IMR-90 (cell line): ENCODE data around the gene NAPSA. TPM values are rescaled to one million over a fixed set of nuclear protein-coding genes. Genes with fewer than 3 reads are reported as not detected.

Experiments used
- ATAC-seq: fragments of 200-7000 bp; cut with Tn5 transposase; 2 replicates; pipeline ENCODE4 v1.9.1; 2020; ENCODE audit warnings: low read depth, mild to moderate bottlenecking, moderate library complexity
- BruUV-seq: library from RNA; stranded (reverse); fragments of 400-500 nt; replicated peaks from 2 replicates; lab custom pipeline; 2021; lab: Mats Ljungman, UMichigan
- CTCF ChIA-PET: fragments of 300-600 bp; formaldehyde crosslinking; extraction: SDS; loops from one replicate; lab custom pipeline; 2021; ENCODE audit warnings: antibody characterized with exemption; lab: Yijun Ruan, JAX
- POLR2A ChIA-PET: fragments of 300-600 bp; sonication (Branson Sonifier 250); formaldehyde crosslinking; loops from one replicate; lab custom pipeline; 2022; ENCODE audit warnings: antibody characterized with exemption; ENCODE audit not compliant: unreplicated experiment; lab: Charles Lee
- DNase-seq: peaks from one replicate; pipeline ENCODE4 v3.0.0; 2013
- H2AFZ ChIP-seq: replicated peaks from 2 replicates; pipeline ENCODE3; 2013; ENCODE audit warnings: low read length, mild to moderate bottlenecking; ENCODE audit not compliant: poor library complexity
- H2AK5ac ChIP-seq: 2 replicates; pipeline ENCODE4 v1.6.1; 2013; ENCODE audit warnings: low read depth, low read length, inconsistent platforms
- H2AK9ac ChIP-seq: replicated peaks from 2 replicates; pipeline ENCODE3; 2013; ENCODE audit warnings: mild to moderate bottlenecking, low read depth, low read length, moderate library complexity; ENCODE audit not compliant: poor library complexity
- H2BK120ac ChIP-seq: 2 replicates; pipeline ENCODE4 v1.6.1; 2013; ENCODE audit warnings: low read depth, low read length, inconsistent platforms
- H2BK15ac ChIP-seq: 3 replicates; pipeline ENCODE4 v1.6.1; 2013; ENCODE audit warnings: low read depth, low read length, inconsistent platforms
- H2BK20ac ChIP-seq: 2 replicates; pipeline ENCODE4 v1.6.1; 2013; ENCODE audit warnings: low read depth, mild to moderate bottlenecking, inconsistent platforms, low read length, moderate library complexity
- H2BK5ac ChIP-seq: 2 replicates; pipeline ENCODE4 v1.6.1; 2013; ENCODE audit warnings: mild to moderate bottlenecking, low read depth, low read length, inconsistent platforms; ENCODE audit not compliant: poor library complexity, severe bottlenecking
- H3K14ac ChIP-seq: replicated peaks from 2 replicates; pipeline ENCODE4 v1.6.1; 2013; ENCODE audit warnings: low read depth, low read length, inconsistent platforms
- H3K18ac ChIP-seq: 2 replicates; pipeline ENCODE4 v1.6.1; 2013; ENCODE audit warnings: low read depth, low read length, control low read depth
- H3K23ac ChIP-seq: 2 replicates; pipeline ENCODE4 v1.6.1; 2013; ENCODE audit warnings: low read depth, low read length, inconsistent platforms
- H3K27ac ChIP-seq: 2 replicates; pipeline ENCODE4 v1.5.1; 2013; ENCODE audit warnings: mild to moderate bottlenecking, control low read depth, low read length; ENCODE audit not compliant: insufficient read depth
- H3K27me3 ChIP-seq: 2 replicates; pipeline ENCODE4 v1.6.1; 2013; ENCODE audit warnings: low read length; ENCODE audit not compliant: control insufficient read depth, insufficient read depth
- H3K36me3 ChIP-seq: 2 replicates; pipeline ENCODE4 v1.6.1; 2013; ENCODE audit warnings: low read length, mixed read lengths; ENCODE audit not compliant: control insufficient read depth, insufficient read depth
- H3K4ac ChIP-seq: 2 replicates; pipeline ENCODE4 v1.6.1; 2013; ENCODE audit warnings: low read depth, low read length, inconsistent platforms
- H3K4me1 ChIP-seq: 2 replicates; pipeline ENCODE4 v1.6.1; 2013; ENCODE audit warnings: low read length, mixed read lengths; ENCODE audit not compliant: control insufficient read depth, insufficient read depth
- H3K4me2 ChIP-seq: 2 replicates; pipeline ENCODE4 v1.6.1; 2013; ENCODE audit warnings: low read depth, mild to moderate bottlenecking, control low read depth, low read length, moderate library complexity
- H3K4me3 ChIP-seq: 2 replicates; pipeline ENCODE4 v1.5.1; 2013; ENCODE audit warnings: low read depth, mild to moderate bottlenecking, control low read depth, low read length, moderate library complexity; ENCODE audit not compliant: insufficient read depth
- H3K56ac ChIP-seq: 2 replicates; pipeline ENCODE4 v1.6.1; 2013; ENCODE audit warnings: low read length, inconsistent platforms; ENCODE audit not compliant: insufficient read depth; ENCODE audit errors: extremely low read depth
- H3K79me1 ChIP-seq, 2 experiments: 2 replicates each; pipeline ENCODE4 v1.6.1; 2013; ENCODE audit warnings: low read length in 2 of 2, inconsistent platforms in 1 of 2, low read depth in 1 of 2
- H3K9ac ChIP-seq: 2 replicates; pipeline ENCODE4 v1.6.1; 2013; ENCODE audit warnings: low read depth, low read length, control low read depth
- H3K9me1 ChIP-seq: 2 replicates; pipeline ENCODE4 v1.6.1; 2013; ENCODE audit warnings: low read length, inconsistent platforms; ENCODE audit not compliant: insufficient read depth
- H3K9me3 ChIP-seq: 2 replicates; pipeline ENCODE4 v1.6.1; 2013; ENCODE audit warnings: low read length; ENCODE audit not compliant: control insufficient read depth, insufficient read depth
- H4K20me1 ChIP-seq: 2 replicates; pipeline ENCODE4 v1.6.1; 2013; ENCODE audit warnings: low read length, inconsistent platforms; ENCODE audit not compliant: insufficient read depth
- H4K5ac ChIP-seq: 2 replicates; pipeline ENCODE4 v1.6.1; 2013; ENCODE audit warnings: mild to moderate bottlenecking, low read depth, low read length, control low read depth
- H4K8ac ChIP-seq, 2 experiments: 2 replicates each; pipeline ENCODE4 v1.6.1; 2013; ENCODE audit warnings: low read depth in 2 of 2, low read length in 2 of 2, control low read depth in 1 of 2, inconsistent platforms in 1 of 2
- H4K91ac ChIP-seq: 2 replicates; pipeline ENCODE4 v1.6.1; 2013; ENCODE audit warnings: low read depth, low read length, inconsistent platforms; ENCODE audit not compliant: insufficient read depth
- WGBS, 2 experiments: methylation state at CpG; one replicate each; pipeline versions ENCODE4 v1.1.5 to v1.1.7; 2013; ENCODE audit warnings: missing lambda C conversion rate in 2 of 2; ENCODE audit not compliant: insufficient read length in 1 of 2; ENCODE audit errors: extremely low coverage in 2 of 2; 5-methylcytosine and 5-hydroxymethylcytosine counted together
- dilution Hi-C: fragments of 300-500 bp; cut with HindIII; formaldehyde crosslinking; loops from one replicate; pipeline ENCODE4 v1.14.3; 2018; ENCODE audit warnings: low sequenced_read_pairs; ENCODE audit not compliant: unreplicated experiment
- in situ Hi-C: fragments of 300-500 bp; cut with MboI; formaldehyde crosslinking; loops from 3 replicates; pipeline ENCODE4 v1.14.3; 2019; ENCODE audit warnings: low sequenced_read_pairs, inconsistent platforms, mixed read lengths
- intact Hi-C: fragments of 100-400 bp; cut with micrococcal nuclease; formaldehyde crosslinking; loops from 2 replicates; pipeline ENCODE4 v1.10.0; 2022
- polyA plus RNA-seq, 3 experiments: library from polyadenylated mRNA; depleted of rRNA; stranded (reverse); fragments of >200 nt; gene quantifications; 2 replicates each; pipeline ENCODE4 v1.2.3, GENCODE V29; 2012; ENCODE audit warnings: low replicate concordance in 1 of 3
- total RNA-seq: library from RNA; depleted of rRNA; stranded (reverse); fragments of >200 nt; gene quantifications from 2 replicates; pipeline ENCODE4 v1.2.3, GENCODE V29; 2012
- TF ChIP-seq, protein P1 (sequence below): fragments of 150-350 bp; IDR thresholded peaks from 2 replicates; pipeline ENCODE4 v1.6.1; 2017; ENCODE audit warnings: mild to moderate bottlenecking, antibody characterized with exemption, low read length, low read depth

The NAPSA gene
- total and polyA plus RNA-seq, 2 of the 4 experiments (the other 2 are of a cell fraction), result 0.39 TPM; not detected in 1

DNA sequence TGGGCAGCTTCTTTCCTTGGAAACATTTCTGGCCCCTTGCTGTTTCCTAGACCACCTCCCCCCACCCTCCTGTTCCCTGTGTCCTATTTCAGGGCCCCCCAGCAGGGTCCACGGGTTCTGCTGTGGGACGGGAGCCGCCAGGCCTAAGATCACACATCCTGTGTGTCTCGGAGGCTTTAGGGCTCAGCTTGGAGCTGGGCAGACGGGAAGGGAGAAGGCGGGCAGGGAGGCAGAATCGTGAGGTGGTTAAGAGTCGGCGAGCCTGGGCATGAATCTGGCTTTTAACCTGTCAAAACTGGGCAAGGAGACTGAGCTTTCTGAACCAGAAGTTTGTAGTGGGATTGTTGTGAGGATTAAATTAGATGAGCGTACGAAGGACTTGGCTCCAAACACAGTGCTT, 41.1 kb downstream of the NAPSA start:
- no peaks in the 10 kb centered on the region for H3K79me1 ChIP-seq
- H3K14ac ChIP-seq, result no peak overlapping the region
- H2BK15ac ChIP-seq, result no peak overlapping the region
- no peak overlapping the region for H3K18ac ChIP-seq
- no peak overlapping the region for H2AK5ac ChIP-seq
- H3K4me1 ChIP-seq, result no peaks in the 10 kb centered on the region
- TF ChIP-seq, protein P1, sequence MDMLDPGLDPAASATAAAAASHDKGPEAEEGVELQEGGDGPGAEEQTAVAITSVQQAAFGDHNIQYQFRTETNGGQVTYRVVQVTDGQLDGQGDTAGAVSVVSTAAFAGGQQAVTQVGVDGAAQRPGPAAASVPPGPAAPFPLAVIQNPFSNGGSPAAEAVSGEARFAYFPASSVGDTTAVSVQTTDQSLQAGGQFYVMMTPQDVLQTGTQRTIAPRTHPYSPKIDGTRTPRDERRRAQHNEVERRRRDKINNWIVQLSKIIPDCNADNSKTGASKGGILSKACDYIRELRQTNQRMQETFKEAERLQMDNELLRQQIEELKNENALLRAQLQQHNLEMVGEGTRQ, result no peak
- ChIA-PET CTCF (no interaction called here), POLR2A (no interaction called here)
- H2BK120ac ChIP-seq, result no peak overlapping the region
- H3K27ac ChIP-seq, result no peak overlapping the region
- no peaks in the 10 kb centered on the region for H4K20me1 ChIP-seq
- no peaks in the 10 kb centered on the region for H3K9me1 ChIP-seq
- dilution Hi-C loops (no loop called here), in situ Hi-C loops (no loop called here), intact Hi-C loops (no loop called here)
- H2BK5ac ChIP-seq, result no peak overlapping the region
- H4K91ac ChIP-seq, result no peak overlapping the region
- H3K56ac ChIP-seq, result no peak overlapping the region
- ATAC-seq (no peak), DNase-seq (no peak)
- H2AFZ ChIP-seq, result no peak overlapping the region
- peaks cover 3% of the 10 kb centered on the region; the same call in 1 of the 2 replicates for H3K9me3 ChIP-seq
- no peaks in the 10 kb centered on the region for H3K36me3 ChIP-seq
- H3K27me3 ChIP-seq, result peaks cover 16% of the 10 kb centered on the region
- no peak overlapping the region for H2BK20ac ChIP-seq
- no TSS peak for BruUV-seq
- H4K8ac ChIP-seq, result no peak overlapping the region
- H3K9ac ChIP-seq, result no peak overlapping the region
- 52% methylated on average over 8 of the region's 11 CpGs; no CpG with 5 or more reads in 1 of the 2 experiments for WGBS, 2 experiments
- no peak overlapping the region for H3K4ac ChIP-seq
- no peak overlapping the region for H2AK9ac ChIP-seq
- H3K23ac ChIP-seq, result no peak overlapping the region
- no peak overlapping the region for H3K4me2 ChIP-seq
- H3K4me3 ChIP-seq, result no peak overlapping the region
- no peak overlapping the region for H4K5ac ChIP-seq
